ENCODE data around the gene HECW1. TPM values are rescaled to one million over a fixed set of nuclear protein-coding genes. Genes with fewer than 3 reads are reported as not detected.

Gene HECW1
- total RNA-seq, 1 donor from 2014 or later: not detected

- Mint-ChIP-seq H3K4me3 (no peak overlapping the region), H3K4me1 (peaks cover 23% of the 10 kb centered on the region), H3K9me3 (peaks cover 4% of the 10 kb centered on the region), H3K36me3 (ENCODE audit: low read depth) (no peaks in the 10 kb centered on the region), H3K27me3 (peaks cover 8% of the 10 kb centered on the region), H3K27ac (peak overlapping the region; percentile 16)
- CTCF ChIA-PET: no interaction called here
- intact Hi-C loops (cut with micrococcal nuclease): loop anchor here (2.0 kb wide), 1 partner anchor 1194 kb away; no protein-coding TSS in a partner anchor
- TF ChIP-seq, protein P1, sequence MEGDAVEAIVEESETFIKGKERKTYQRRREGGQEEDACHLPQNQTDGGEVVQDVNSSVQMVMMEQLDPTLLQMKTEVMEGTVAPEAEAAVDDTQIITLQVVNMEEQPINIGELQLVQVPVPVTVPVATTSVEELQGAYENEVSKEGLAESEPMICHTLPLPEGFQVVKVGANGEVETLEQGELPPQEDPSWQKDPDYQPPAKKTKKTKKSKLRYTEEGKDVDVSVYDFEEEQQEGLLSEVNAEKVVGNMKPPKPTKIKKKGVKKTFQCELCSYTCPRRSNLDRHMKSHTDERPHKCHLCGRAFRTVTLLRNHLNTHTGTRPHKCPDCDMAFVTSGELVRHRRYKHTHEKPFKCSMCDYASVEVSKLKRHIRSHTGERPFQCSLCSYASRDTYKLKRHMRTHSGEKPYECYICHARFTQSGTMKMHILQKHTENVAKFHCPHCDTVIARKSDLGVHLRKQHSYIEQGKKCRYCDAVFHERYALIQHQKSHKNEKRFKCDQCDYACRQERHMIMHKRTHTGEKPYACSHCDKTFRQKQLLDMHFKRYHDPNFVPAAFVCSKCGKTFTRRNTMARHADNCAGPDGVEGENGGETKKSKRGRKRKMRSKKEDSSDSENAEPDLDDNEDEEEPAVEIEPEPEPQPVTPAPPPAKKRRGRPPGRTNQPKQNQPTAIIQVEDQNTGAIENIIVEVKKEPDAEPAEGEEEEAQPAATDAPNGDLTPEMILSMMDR (IDR thresholded peaks at IDR 0.05): no peak
- ATAC-seq (ENCODE audit: low read depth) (no peak), DNase-seq (no peak)
- POLR2A ChIA-PET: interaction anchor here (0.6 kb wide), 1 partner anchor 758 kb away, joined by 5 read pairs; no protein-coding TSS in a partner anchor
Observed at GRCh38 chr7:43076606-43077005, 35.8 kb upstream of the HECW1 start.

GRCh38 chr7:43077285-43077684, 35.2 kb upstream of the HECW1 start:
- DNase-seq: no peak
- Mint-ChIP-seq H3K4me1 (peaks cover 17% of the 10 kb centered on the region), H3K36me3 (ENCODE audit: low read depth) (no peaks in the 10 kb centered on the region), H3K9me3 (peaks cover 4% of the 10 kb centered on the region), H3K4me3 (no peak overlapping the region), H3K27me3 (peaks cover 10% of the 10 kb centered on the region), H3K27ac (no peak overlapping the region)
- CTCF ChIA-PET: no interaction called here
- TF ChIP-seq, protein P1 (IDR thresholded peaks at IDR 0.05): no peak
- no peak for ATAC-seq (ENCODE audit: low read depth)
- intact Hi-C loops (cut with micrococcal nuclease): loop anchor here (2.0 kb wide), 1 partner anchor 1194 kb away; no protein-coding TSS in a partner anchor
- POLR2A ChIA-PET: interaction anchor here (0.5 kb wide), 1 partner anchor 674 kb away, joined by 6 read pairs; no protein-coding TSS in a partner anchor

DNA sequence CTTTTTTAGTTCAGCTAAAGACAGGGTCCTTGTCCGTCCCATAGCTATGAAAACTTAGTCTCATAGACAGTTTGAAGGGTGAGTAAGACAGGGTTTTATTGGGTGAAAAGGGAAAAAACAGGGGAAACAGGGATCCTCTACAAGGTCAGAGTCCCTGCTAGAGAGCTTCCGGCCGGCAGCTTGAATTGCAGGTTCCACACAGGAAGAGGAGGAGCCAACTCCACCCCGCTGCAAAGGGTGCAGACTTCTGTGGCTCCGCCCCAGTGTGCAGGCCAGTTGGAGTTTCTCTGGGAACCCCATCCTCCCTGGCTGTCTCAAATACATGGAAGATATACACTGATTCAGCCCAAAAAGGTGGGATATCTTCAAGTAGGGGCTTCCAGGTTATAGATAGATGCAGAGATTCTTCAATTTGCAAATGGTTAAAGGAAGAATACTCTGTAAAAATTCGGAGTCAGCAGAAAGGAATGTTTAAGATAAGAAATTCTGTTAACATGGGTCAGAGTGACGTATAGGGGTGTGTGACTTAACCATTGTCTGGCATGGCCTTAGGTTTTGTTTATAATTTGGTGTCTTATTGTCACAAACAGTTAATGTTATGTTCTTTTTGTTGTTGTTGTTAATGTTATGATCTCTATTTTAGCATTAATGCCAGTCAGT, 34.6 kb upstream of the HECW1 start:
- H3K9me3 Mint-ChIP-seq: peaks cover 4% of the 10 kb centered on the region
- intact Hi-C loops (cut with micrococcal nuclease): loop anchor here (2.0 kb wide), 1 partner anchor 1195 kb away; no protein-coding TSS in a partner anchor
- H3K27ac Mint-ChIP-seq: no peak overlapping the region
- CTCF ChIA-PET: no interaction called here
- no peaks in the 10 kb centered on the region for H3K36me3 Mint-ChIP-seq (ENCODE audit: low read depth)
- POLR2A ChIA-PET: interaction anchor here (0.5 kb wide), 1 partner anchor 673 kb away, joined by 6 read pairs; no protein-coding TSS in a partner anchor
- DNase-seq (no peak), ATAC-seq (ENCODE audit: low read depth) (no peak)
- TF ChIP-seq, protein P1 (IDR thresholded peaks at IDR 0.05): no peak
- H3K4me1 Mint-ChIP-seq: peaks cover 12% of the 10 kb centered on the region
- H3K27me3 Mint-ChIP-seq: peaks cover 14% of the 10 kb centered on the region
- H3K4me3 Mint-ChIP-seq: no peak overlapping the region

GRCh38 chr7:43078794-43079193, 33.7 kb upstream of the HECW1 start:
- no peak for DNase-seq
- H3K9me3 Mint-ChIP-seq: peaks cover 1% of the 10 kb centered on the region
- ChIA-PET POLR2A (no interaction called here), CTCF (no interaction called here)
- H3K4me3 Mint-ChIP-seq: no peak overlapping the region
- no peak overlapping the region for H3K27ac Mint-ChIP-seq
- peaks cover 14% of the 10 kb centered on the region for H3K27me3 Mint-ChIP-seq
- no peaks in the 10 kb centered on the region for H3K36me3 Mint-ChIP-seq (ENCODE audit: low read depth)
- intact Hi-C loops (cut with micrococcal nuclease): no loop called here
- TF ChIP-seq, protein P1 (IDR thresholded peaks at IDR 0.05): no peak
- no peak for ATAC-seq (ENCODE audit: low read depth)
- peaks cover 7% of the 10 kb centered on the region for H3K4me1 Mint-ChIP-seq

GRCh38 chr7:43081603-43082002, 30.8 kb upstream of the HECW1 start:
- Mint-ChIP-seq H3K36me3 (ENCODE audit: low read depth) (no peaks in the 10 kb centered on the region), H3K9me3 (no peaks in the 10 kb centered on the region), H3K27me3 (peaks cover 15% of the 10 kb centered on the region), H3K27ac (no peak overlapping the region), H3K4me3 (no peak overlapping the region), H3K4me1 (no peaks in the 10 kb centered on the region)
- intact Hi-C loops (cut with micrococcal nuclease): no loop called here
- ATAC-seq (ENCODE audit: low read depth) (no peak), DNase-seq (no peak)
- TF ChIP-seq, protein P1 (IDR thresholded peaks at IDR 0.05): no peak
- ChIA-PET CTCF (no interaction called here), POLR2A (no interaction called here)
